MM.1S (cell line): ENCODE data around the gene ZBTB7C.

Experiments
- EZH2 ChIP-seq: fragments of 300-600 bp; sonication (generic); optimal IDR thresholded peaks from 2 replicates; pipeline ENCODE3; 2017; ENCODE audit warnings: low read depth, mild to moderate bottlenecking, antibody characterized with exemption, low read length, mixed read lengths
- EZH2phosphoT487 ChIP-seq: fragments of 300-600 bp; sonication (generic); IDR thresholded peaks from 2 replicates; pipeline ENCODE4 v1.6.1; 2018; ENCODE audit warnings: antibody characterized with exemption, low read length
- TF ChIP-seq, protein P1 (sequence below): fragments of 300-600 bp; sonication (generic); IDR thresholded peaks from 2 replicates; pipeline ENCODE4 v1.5.1; 2016; ENCODE audit warnings: antibody characterized with exemption, low read length, mixed read lengths

DNA sequence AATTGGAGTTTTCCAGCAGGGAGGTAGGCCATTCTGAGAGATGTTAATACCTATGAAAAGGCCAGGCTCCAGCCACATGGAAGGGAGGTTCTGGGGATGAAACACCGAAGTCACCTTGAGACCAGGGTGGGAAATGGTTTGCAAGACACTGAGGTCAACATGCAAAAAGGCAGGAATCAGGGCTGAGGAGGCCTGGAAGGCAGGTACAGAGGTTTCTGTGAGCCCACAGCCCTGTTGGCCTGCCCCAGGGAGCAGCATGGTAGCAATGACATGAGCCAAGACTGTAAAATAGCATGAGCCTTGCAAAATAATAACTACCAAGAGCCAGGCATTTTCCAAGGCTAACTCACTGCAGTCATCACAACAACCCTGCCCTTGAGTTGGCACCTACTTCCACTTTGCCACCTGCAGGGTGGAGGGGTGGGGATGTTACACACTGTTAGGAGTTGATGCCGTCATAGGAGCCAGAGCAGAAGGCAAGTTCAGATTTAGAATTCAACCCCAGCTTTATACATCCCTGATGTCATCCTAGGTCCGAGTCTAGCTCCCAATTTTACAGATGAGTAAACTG, 61.3 kb downstream of the ZBTB7C start:
- TF ChIP-seq, protein P1, sequence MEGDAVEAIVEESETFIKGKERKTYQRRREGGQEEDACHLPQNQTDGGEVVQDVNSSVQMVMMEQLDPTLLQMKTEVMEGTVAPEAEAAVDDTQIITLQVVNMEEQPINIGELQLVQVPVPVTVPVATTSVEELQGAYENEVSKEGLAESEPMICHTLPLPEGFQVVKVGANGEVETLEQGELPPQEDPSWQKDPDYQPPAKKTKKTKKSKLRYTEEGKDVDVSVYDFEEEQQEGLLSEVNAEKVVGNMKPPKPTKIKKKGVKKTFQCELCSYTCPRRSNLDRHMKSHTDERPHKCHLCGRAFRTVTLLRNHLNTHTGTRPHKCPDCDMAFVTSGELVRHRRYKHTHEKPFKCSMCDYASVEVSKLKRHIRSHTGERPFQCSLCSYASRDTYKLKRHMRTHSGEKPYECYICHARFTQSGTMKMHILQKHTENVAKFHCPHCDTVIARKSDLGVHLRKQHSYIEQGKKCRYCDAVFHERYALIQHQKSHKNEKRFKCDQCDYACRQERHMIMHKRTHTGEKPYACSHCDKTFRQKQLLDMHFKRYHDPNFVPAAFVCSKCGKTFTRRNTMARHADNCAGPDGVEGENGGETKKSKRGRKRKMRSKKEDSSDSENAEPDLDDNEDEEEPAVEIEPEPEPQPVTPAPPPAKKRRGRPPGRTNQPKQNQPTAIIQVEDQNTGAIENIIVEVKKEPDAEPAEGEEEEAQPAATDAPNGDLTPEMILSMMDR = no peak
- TF ChIP-seq EZH2 (no peak), EZH2phosphoT487 (no peak)
